ENCODE results near the gene PHTF2. TPM values are rescaled to one million over a fixed set of nuclear protein-coding genes. Genes with fewer than 3 reads are reported as not detected.

The PHTF2 gene
- polyA plus RNA-seq, 1 donor (not counting 4 experiments of a cell fraction or from before 2014, with no cell fraction given) = 24.1 TPM

DNA sequence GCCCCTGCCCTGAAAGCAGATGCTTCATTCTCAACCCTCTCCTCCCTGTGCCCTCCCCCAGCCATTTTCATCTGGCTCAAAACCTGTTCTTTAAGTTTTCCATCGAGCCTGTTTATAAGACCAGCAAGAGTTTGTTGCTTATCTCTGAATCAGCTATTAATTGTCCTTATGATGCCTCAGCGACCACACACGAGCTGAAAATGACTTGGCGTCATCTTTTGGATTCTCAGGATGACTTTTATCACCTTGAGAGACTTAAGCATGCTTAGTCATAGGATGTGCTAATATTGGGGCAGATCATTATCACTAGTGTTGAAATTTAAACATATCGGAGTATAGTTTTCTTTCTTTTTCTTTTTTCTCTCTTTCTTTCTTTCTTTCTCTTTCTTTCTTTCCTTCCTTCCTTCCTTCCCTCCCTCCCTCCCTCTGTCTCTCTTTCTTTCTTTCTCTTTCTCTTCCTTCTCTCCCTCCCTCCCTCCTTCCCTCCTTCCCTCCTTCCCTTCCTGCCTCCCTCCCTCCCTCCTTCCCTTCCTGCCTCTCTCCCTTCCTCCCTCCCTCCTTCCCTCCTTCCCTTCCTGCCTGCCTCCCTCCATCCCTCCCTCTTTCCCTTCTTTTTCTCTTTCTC is 184.5 kb downstream of the PHTF2 start:
- H3K27me3 ChIP-seq (ENCODE audit: control insufficient read depth, extremely low read depth, insufficient read depth, low read length) = peaks cover 4% of the 10 kb centered on the region
- dilution Hi-C loops (cut with MboI; ENCODE audit: extremely low pct_ligation_motif_present, low sequenced_read_pairs) = no loop called here
- no peaks in the 10 kb centered on the region for H4K20me1 ChIP-seq (ENCODE audit: control insufficient read depth, extremely low read depth, insufficient read depth, low read length)
- FAIRE-seq = no peak
- peak; percentile 21 for DNase-seq (ENCODE audit: low read depth, low spot score)
- no peaks in the 10 kb centered on the region for H3K9me3 ChIP-seq (ENCODE audit: control insufficient read depth, low read depth, low read length)
- no peaks in the 10 kb centered on the region for H3K4me1 ChIP-seq (ENCODE audit: control insufficient read depth, extremely low read depth, insufficient read depth, low read length)
- H3K9ac ChIP-seq (ENCODE audit: control insufficient read depth, extremely low read depth, insufficient read depth, low read length) = no peak overlapping the region
- TF ChIP-seq EZH2 (IDR thresholded peaks at IDR 0.05; ENCODE audit: low read length) = no peak
- H3K9me1 ChIP-seq (ENCODE audit: control insufficient read depth, extremely low read depth, insufficient read depth, low read length) = no peaks in the 10 kb centered on the region
- H3K79me2 ChIP-seq (ENCODE audit: control insufficient read depth, insufficient read depth, low read length) = no peaks in the 10 kb centered on the region
- no peak overlapping the region for H3K4me3 ChIP-seq (ENCODE audit: control insufficient read depth in 2 of 3, extremely low read depth in 1 of 3, insufficient read depth in 2 of 3, low read depth in 1 of 3, low read length in 3 of 3)
- no peak overlapping the region for H2AFZ ChIP-seq (ENCODE audit: control insufficient read depth, low read length)
- H3K4me2 ChIP-seq (ENCODE audit: control insufficient read depth, extremely low read depth, insufficient read depth, low read depth, low read length) = no peak overlapping the region
- H3K27ac ChIP-seq (ENCODE audit: control insufficient read depth, insufficient read depth, low read length) = no peak overlapping the region
- H3K36me3 ChIP-seq (ENCODE audit: control insufficient read depth in 2 of 2, extremely low read depth in 1 of 2, insufficient read depth in 2 of 2, low read length in 2 of 2) = no peaks in the 10 kb centered on the region

DNA sequence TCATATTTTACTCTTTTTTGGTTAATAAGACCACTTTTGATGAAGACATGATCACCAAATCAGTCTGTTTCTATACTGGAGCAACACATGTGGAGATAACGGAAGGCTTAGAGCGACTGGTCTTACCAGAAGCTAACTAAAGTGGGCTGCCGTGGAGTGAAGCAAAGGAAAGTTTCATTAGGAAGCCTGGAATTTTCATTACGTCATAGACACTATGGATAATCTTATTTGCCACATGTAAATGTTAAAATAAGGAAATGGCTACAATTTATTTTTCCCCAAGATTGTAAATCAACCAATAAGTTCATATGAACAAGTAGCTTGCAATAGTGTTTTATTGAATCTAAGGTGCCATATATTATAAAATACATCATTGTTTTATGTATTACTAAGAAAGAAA is 185.4 kb downstream of the PHTF2 start:
- Histone ChIP-seq H3K9ac (ENCODE audit: control insufficient read depth, extremely low read depth, insufficient read depth, low read length) (no peak overlapping the region), H3K27me3 (ENCODE audit: control insufficient read depth, extremely low read depth, insufficient read depth, low read length) (peaks cover 4% of the 10 kb centered on the region), H3K9me3 (ENCODE audit: control insufficient read depth, low read depth, low read length) (no peaks in the 10 kb centered on the region), H3K27ac (ENCODE audit: control insufficient read depth, insufficient read depth, low read length) (no peak overlapping the region), H2AFZ (ENCODE audit: control insufficient read depth, low read length) (no peak overlapping the region), H3K36me3 (ENCODE audit: control insufficient read depth in 2 of 2, extremely low read depth in 1 of 2, insufficient read depth in 2 of 2, low read length in 2 of 2) (no peaks in the 10 kb centered on the region), H3K9me1 (ENCODE audit: control insufficient read depth, extremely low read depth, insufficient read depth, low read length) (no peaks in the 10 kb centered on the region), H3K4me3 (ENCODE audit: control insufficient read depth in 2 of 3, extremely low read depth in 1 of 3, insufficient read depth in 2 of 3, low read depth in 1 of 3, low read length in 3 of 3) (no peak overlapping the region), H4K20me1 (ENCODE audit: control insufficient read depth, extremely low read depth, insufficient read depth, low read length) (no peaks in the 10 kb centered on the region), H3K4me1 (ENCODE audit: control insufficient read depth, extremely low read depth, insufficient read depth, low read length) (no peaks in the 10 kb centered on the region), H3K4me2 (ENCODE audit: control insufficient read depth, extremely low read depth, insufficient read depth, low read depth, low read length) (no peak overlapping the region), H3K79me2 (ENCODE audit: control insufficient read depth, insufficient read depth, low read length) (no peaks in the 10 kb centered on the region)
- dilution Hi-C loops (cut with MboI; ENCODE audit: extremely low pct_ligation_motif_present, low sequenced_read_pairs) = no loop called here
- DNase-seq (ENCODE audit: low read depth, low spot score) (no peak), FAIRE-seq (no peak)
- TF ChIP-seq EZH2 (IDR thresholded peaks at IDR 0.05; ENCODE audit: low read length) = no peak
- TF ChIP-seq, protein P1, sequence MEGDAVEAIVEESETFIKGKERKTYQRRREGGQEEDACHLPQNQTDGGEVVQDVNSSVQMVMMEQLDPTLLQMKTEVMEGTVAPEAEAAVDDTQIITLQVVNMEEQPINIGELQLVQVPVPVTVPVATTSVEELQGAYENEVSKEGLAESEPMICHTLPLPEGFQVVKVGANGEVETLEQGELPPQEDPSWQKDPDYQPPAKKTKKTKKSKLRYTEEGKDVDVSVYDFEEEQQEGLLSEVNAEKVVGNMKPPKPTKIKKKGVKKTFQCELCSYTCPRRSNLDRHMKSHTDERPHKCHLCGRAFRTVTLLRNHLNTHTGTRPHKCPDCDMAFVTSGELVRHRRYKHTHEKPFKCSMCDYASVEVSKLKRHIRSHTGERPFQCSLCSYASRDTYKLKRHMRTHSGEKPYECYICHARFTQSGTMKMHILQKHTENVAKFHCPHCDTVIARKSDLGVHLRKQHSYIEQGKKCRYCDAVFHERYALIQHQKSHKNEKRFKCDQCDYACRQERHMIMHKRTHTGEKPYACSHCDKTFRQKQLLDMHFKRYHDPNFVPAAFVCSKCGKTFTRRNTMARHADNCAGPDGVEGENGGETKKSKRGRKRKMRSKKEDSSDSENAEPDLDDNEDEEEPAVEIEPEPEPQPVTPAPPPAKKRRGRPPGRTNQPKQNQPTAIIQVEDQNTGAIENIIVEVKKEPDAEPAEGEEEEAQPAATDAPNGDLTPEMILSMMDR (optimal IDR thresholded peaks at IDR 0.05 in 1 of 3, IDR thresholded peaks at IDR 0.05 in 1 of 3, conservative IDR thresholded peaks at IDR 0.05 in 1 of 3; ENCODE audit: extremely low read depth in 1 of 3, insufficient read depth in 2 of 3, low read length in 3 of 3) = no peak
